ENCODE results near the gene MICAL2.

MICAL2 gene

DNA sequence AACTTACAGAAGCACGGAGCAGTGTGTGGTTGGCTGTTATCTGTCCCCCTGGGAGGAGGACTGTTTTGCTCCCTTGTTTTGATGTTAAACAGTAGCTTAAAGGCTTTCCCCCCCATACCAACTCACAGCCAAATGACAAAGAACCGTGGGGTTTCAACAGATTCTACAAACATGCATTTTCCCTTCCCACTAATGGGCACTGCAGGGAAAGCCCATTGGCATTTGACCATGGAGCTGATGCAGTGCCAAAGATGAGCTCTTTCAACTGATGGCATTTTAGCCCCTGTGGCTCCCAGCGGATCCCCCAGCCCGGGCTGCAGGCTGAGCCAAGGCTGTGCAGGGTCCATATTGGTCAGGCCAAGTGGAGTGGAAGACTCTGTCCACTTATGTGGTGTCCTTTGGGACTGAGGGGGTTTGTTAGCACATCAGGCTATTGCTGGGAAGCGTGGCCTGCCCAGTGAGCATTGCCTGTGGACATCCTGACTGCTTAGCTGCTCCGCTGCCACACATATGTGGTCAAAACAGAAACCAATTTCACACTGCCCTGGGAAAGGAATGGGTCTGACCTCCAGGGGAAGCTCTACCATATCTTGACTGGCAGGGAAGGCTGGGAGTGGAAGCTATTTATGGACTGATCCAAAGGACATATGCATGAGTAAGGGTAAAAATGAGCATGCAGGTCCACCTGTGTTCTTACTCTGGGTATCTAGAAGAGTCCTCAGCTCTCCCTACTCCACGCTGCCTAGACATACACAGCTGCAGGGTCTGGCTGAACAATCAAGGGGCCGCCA lies 150.5 kb downstream of the MICAL2 start:
- peaks cover 16% of the 10 kb centered on the region; the same call in 1 of the 2 replicates for H3K4me1 ChIP-seq
- no peaks in the 10 kb centered on the region for H3K36me3 ChIP-seq
- TF ChIP-seq, protein P1, sequence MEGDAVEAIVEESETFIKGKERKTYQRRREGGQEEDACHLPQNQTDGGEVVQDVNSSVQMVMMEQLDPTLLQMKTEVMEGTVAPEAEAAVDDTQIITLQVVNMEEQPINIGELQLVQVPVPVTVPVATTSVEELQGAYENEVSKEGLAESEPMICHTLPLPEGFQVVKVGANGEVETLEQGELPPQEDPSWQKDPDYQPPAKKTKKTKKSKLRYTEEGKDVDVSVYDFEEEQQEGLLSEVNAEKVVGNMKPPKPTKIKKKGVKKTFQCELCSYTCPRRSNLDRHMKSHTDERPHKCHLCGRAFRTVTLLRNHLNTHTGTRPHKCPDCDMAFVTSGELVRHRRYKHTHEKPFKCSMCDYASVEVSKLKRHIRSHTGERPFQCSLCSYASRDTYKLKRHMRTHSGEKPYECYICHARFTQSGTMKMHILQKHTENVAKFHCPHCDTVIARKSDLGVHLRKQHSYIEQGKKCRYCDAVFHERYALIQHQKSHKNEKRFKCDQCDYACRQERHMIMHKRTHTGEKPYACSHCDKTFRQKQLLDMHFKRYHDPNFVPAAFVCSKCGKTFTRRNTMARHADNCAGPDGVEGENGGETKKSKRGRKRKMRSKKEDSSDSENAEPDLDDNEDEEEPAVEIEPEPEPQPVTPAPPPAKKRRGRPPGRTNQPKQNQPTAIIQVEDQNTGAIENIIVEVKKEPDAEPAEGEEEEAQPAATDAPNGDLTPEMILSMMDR (IDR thresholded peaks at IDR 0.05; ENCODE audit: low read depth, low read length), result no peak
- no peak overlapping the region for H3K4me3 ChIP-seq (ENCODE audit: low read depth, low read length)
- H3K9me3 ChIP-seq, result no peaks in the 10 kb centered on the region
- H3K27me3 ChIP-seq, result no peaks in the 10 kb centered on the region
- DNase-seq, result no peak

DNA sequence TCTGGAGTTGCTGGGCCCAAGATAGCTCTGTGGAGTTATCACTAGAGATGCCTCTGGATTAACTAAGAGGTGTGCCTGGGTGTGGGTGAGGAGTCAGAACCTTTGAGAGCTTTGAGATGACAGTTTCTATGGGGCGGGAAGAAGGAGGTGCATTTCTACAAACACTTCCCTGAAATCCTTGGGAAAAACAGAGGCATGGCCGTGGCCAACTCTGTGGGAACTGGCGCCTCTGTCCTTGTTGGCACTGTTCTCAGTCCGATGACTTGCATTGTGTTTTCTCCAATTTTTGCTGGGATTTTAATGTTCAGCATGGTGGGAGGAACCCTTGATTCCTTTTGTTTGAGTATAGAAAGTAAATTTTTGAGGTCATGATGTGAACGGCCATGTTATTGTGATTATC lies 151.2 kb downstream of the MICAL2 start:
- no peaks in the 10 kb centered on the region for H3K36me3 ChIP-seq

DNA sequence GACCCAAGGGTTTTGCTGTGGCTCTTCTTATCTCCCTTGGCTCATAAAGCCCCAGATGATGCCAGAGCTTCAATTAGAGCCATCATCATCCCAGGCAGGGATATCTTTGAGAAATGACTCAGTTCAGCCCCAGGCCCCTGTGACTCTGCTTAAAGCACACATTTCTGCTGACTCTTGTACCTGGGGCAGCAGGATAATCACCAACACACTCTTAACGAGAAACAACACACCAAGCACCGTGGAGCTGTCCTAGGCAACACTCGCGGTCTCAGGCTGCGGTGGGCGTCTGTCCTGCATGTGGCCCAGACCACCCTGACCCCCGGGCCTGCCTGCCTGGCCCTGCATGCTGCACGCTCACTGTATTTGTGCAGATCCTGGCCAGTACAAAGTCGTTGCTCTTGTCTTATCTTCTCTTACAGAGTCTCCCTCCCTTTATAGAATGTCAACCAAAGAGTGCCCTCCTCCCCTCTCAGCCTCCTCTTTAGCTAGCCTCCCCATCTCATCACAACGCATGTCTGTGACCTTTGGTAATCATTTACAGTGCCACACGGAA lies 152.8 kb downstream of the MICAL2 start:
- Histone ChIP-seq H3K4me3 (ENCODE audit: low read depth, low read length) (no peak overlapping the region), H3K36me3 (no peaks in the 10 kb centered on the region), H3K4me1 (peaks cover 16% of the 10 kb centered on the region; the same call in 1 of the 2 replicates), H3K9me3 (no peaks in the 10 kb centered on the region), H3K27me3 (no peaks in the 10 kb centered on the region)
- TF ChIP-seq, protein P1 (IDR thresholded peaks at IDR 0.05; ENCODE audit: low read depth, low read length), result no peak
- peak; percentile 66 for DNase-seq

More for the DNA sequence above, 151.2 kb downstream of the MICAL2 start:
- Histone ChIP-seq H3K4me3 (ENCODE audit: low read depth, low read length) (no peak overlapping the region), H3K27me3 (no peaks in the 10 kb centered on the region), H3K9me3 (no peaks in the 10 kb centered on the region), H3K4me1 (peaks cover 16% of the 10 kb centered on the region; the same call in 1 of the 2 replicates)
- TF ChIP-seq, protein P1 (IDR thresholded peaks at IDR 0.05; ENCODE audit: low read depth, low read length), result no peak
- no peak for DNase-seq

DNA sequence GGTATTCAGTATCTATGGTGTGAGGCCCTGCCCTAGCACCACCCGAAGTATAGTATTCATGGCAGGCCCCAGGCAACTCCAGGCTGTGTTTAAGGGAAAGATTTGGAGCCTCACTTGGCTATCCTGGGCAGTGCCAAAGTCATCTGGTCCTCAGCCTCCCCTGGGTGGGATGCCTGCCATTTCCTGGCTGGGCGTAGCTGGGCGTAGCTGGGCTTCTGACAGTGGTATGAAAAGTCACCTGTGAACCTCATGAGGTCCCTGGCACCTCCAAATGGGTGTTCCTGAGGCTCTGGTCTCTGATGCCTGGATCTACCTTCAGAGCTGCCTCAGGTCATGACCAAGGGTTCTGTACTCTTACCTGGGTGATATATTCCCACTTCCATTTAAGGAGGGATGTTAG lies 154.0 kb downstream of the MICAL2 start:
- H3K36me3 ChIP-seq, result no peaks in the 10 kb centered on the region
- TF ChIP-seq, protein P1 (IDR thresholded peaks at IDR 0.05; ENCODE audit: low read depth, low read length), result no peak
- no peaks in the 10 kb centered on the region for H3K27me3 ChIP-seq
- H3K4me3 ChIP-seq (ENCODE audit: low read depth, low read length), result no peak overlapping the region
- DNase-seq, result no peak
- peaks cover 18% of the 10 kb centered on the region for H3K4me1 ChIP-seq
- no peaks in the 10 kb centered on the region for H3K9me3 ChIP-seq

DNA sequence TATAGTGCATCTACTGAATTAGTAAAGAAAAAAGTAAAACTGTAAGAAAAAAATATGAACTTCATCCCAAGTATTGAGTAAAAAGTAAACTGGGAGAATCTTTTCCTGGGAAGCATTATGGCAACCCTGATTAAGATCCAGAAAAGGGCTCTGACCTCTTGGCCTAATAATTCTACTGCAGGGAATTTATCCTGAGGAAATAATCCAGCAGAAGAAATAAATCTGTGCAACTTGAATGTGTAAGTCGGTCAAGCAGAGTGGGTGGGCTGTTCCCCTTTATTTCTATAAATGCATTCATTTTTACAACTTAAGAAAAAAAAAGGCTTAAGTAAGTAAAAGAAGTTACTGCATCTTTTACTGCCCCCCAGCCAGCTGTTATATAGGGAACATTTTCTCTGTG lies 155.7 kb downstream of the MICAL2 start:
- TF ChIP-seq, protein P1 (IDR thresholded peaks at IDR 0.05; ENCODE audit: low read depth, low read length), result no peak
- no peaks in the 10 kb centered on the region for H3K36me3 ChIP-seq
- peaks cover 18% of the 10 kb centered on the region for H3K4me1 ChIP-seq
- H3K9me3 ChIP-seq, result no peaks in the 10 kb centered on the region
- DNase-seq, result no peak
- H3K27me3 ChIP-seq, result no peaks in the 10 kb centered on the region
- no peak overlapping the region for H3K4me3 ChIP-seq (ENCODE audit: low read depth, low read length)

DNA sequence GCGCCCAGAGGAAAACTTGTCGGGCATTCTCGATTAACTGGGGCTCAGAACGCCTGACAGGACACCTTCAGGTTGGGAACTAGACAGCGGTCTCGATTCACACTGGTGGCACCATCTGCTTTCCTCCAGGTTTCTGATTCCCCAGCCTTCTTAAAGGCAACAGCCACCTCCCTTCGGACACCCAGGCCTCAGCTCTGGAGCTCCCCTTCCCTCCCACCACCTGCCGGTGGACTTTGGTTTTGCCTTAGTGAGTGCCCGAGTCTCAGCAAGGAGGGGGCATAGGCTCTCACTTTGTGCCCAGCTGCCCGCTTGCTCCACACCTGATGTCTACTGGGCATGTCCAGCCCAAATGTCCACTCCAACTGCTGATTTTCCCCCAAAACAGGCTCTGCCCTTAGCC lies 156.6 kb downstream of the MICAL2 start:
- DNase-seq, result no peak
- no peaks in the 10 kb centered on the region for H3K36me3 ChIP-seq
- TF ChIP-seq, protein P1 (IDR thresholded peaks at IDR 0.05; ENCODE audit: low read depth, low read length), result no peak
- peaks cover 18% of the 10 kb centered on the region for H3K4me1 ChIP-seq
- no peaks in the 10 kb centered on the region for H3K9me3 ChIP-seq
- H3K27me3 ChIP-seq, result no peaks in the 10 kb centered on the region
- H3K4me3 ChIP-seq (ENCODE audit: low read depth, low read length), result no peak overlapping the region
